Esophagus (tissue), 2 donors: ENCODE results near the gene DCUN1D3. TPM values are rescaled to one million over a fixed set of nuclear protein-coding genes. Genes with fewer than 3 reads are reported as not detected.

Experiments
- H3K27ac ChIP-seq, 2 donors: one replicate each; pipeline ENCODE4 v1.5.1; 2013; ENCODE audit warnings: low read depth in 2 of 2, mild to moderate bottlenecking in 2 of 2, inconsistent platforms in 1 of 2, low read length in 1 of 2, moderate library complexity in 1 of 2
- H3K27me3 ChIP-seq, 2 donors: one replicate each; pipeline ENCODE4 v1.6.1; 2013; ENCODE audit warnings: low read length in 2 of 2, control low read depth in 1 of 2, mild to moderate bottlenecking in 1 of 2; ENCODE audit not compliant: insufficient read depth in 2 of 2, control insufficient read depth in 1 of 2
- H3K36me3 ChIP-seq, 2 donors: one replicate each; pipeline ENCODE4 v1.6.1; 2013; ENCODE audit warnings: low read length in 1 of 2; ENCODE audit not compliant: control insufficient read depth in 2 of 2, insufficient read depth in 2 of 2
- H3K4me1 ChIP-seq, 2 donors: one replicate each; pipeline ENCODE4 v1.6.1; 2013; ENCODE audit warnings: low read length in 1 of 2; ENCODE audit not compliant: control insufficient read depth in 2 of 2, insufficient read depth in 2 of 2
- H3K4me3 ChIP-seq, 2 donors: one replicate each; pipeline ENCODE4 v1.5.1; 2013; ENCODE audit warnings: low read length in 2 of 2, mild to moderate bottlenecking in 2 of 2, low read depth in 1 of 2, moderate library complexity in 1 of 2
- H3K9me3 ChIP-seq, 2 donors: one replicate each; pipeline ENCODE4 v1.6.1; 2013; ENCODE audit warnings: mild to moderate bottlenecking in 2 of 2, low read depth in 1 of 2, low read length in 1 of 2, moderate library complexity in 1 of 2; ENCODE audit not compliant: control insufficient read depth in 2 of 2, insufficient read depth in 1 of 2
- WGBS, 2 donors: extraction: QIAGEN DNeasy Blood & Tissue Kit; methylation state at CpG; one replicate each; pipeline ENCODE4 v1.1.7; 2013; 5-methylcytosine and 5-hydroxymethylcytosine counted together
- polyA plus RNA-seq, 2 donors: library from polyadenylated mRNA; stranded (reverse); fragments of 200-250 nt; gene quantifications; one replicate each; pipeline ENCODE4 v1.2.3, GENCODE V29; 2013
- donor health status: healthy with polysubstance abuse.
- donor health status: Bipolar disorder and iron deficiency.

Gene DCUN1D3
- polyA plus RNA-seq, 2 donors = 3.2 to 6.5 TPM

- Histone ChIP-seq H3K4me1 (peaks cover 0 to 3% of the 10 kb centered on the region in 2 donors), H3K36me3 (no peaks in the 10 kb centered on the region), H3K27ac (no peak overlapping the region), H3K9me3 (no peaks in the 10 kb centered on the region), H3K27me3 (no peaks in the 10 kb centered on the region), H3K4me3 (no peak overlapping the region)
- WGBS, 2 donors = 14 to 20% methylated on average over 3 of the region's 3 CpGs
These were observed 4.4 kb upstream of the DCUN1D3 start for GRCh38 chr16:20904507-20905081.

- Histone ChIP-seq H3K27me3 (no peaks in the 10 kb centered on the region), H3K36me3 (no peaks in the 10 kb centered on the region), H3K4me1 (peaks cover 0 to 3% of the 10 kb centered on the region in 2 donors), H3K27ac (no peak overlapping the region), H3K9me3 (no peaks in the 10 kb centered on the region), H3K4me3 (no peak overlapping the region)
- WGBS, 2 donors = 40 to 42% methylated on average over 5 of the region's 5 CpGs
These were observed 3.8 kb upstream of the DCUN1D3 start for GRCh38 chr16:20903899-20904506.

DNA sequence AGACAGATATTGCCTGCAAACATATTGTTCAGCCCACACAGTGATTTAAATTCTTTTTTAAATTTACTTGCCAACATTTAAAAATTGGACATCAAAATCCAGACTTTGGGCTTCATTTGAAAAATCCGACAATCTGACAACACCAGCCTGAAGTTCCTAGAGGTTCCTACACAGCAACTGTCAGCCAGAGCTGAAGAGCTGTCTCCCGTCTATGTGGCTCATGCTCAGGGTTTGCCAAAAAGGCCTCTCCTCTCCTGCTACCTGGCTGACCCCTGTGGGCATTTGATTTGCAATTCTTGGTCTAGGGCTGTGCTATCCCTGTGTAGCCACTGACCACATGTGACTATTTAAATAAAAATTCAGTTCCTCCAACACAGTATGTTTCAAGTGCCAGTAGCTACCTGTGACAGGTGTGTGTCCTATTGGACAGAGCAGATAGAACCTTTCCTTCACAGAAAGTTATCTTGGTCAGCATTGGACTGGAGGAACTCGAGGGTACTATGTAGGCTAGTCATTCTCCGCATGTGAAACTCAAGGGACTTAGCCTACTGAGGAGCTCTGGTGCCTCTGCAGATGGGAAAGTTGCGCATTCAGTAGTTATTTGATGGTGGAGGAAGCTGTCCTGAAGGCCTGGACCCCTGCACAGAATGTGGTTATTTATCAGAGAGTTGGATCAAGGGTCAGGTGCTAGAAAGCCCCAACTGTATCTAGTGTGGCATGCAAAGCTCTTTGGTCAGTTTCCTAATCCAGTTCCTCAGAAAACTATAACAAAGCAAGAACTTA is 3.1 kb upstream of the DCUN1D3 start:
- Histone ChIP-seq H3K27me3 (no peaks in the 10 kb centered on the region), H3K27ac (peak overlapping the region in 1 of 2 donors; percentile 33), H3K36me3 (no peaks in the 10 kb centered on the region), H3K4me3 (no peak overlapping the region), H3K9me3 (no peaks in the 10 kb centered on the region), H3K4me1 (peaks cover 0 to 3% of the 10 kb centered on the region in 2 donors)
- 80 to 91% methylated on average over 5 of the region's 5 CpGs for WGBS, 2 donors

DNA sequence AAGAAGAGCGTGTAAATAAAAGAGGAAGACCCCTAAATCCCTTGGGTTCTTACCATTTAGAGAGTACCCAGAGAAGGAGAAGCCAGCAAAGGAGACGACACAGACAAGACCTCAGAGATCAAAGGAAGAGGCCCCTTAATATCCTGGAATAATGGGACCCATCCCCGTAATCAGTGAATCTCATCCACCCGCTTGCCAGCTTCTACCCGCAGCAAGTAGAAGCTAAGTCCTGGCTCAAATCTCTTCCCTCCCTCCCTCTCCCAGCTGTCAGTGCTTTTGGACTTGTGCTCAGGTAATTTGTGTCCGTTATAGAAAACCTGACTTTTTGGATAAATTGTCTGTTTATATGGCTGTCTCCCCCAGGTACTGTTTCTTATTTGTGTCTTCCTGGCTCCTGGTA is 2.3 kb upstream of the DCUN1D3 start:
- H3K27ac ChIP-seq = peak overlapping the region in 1 of 2 donors; percentile 52
- H3K9me3 ChIP-seq = no peaks in the 10 kb centered on the region
- peaks cover 0 to 5% of the 10 kb centered on the region in 2 donors for H3K4me1 ChIP-seq
- H3K27me3 ChIP-seq = no peaks in the 10 kb centered on the region
- H3K4me3 ChIP-seq = peak overlapping the region in 1 of 2 donors; percentile 55
- 90 to 96% methylated on average over 6 of the region's 6 CpGs for WGBS, 2 donors
- H3K36me3 ChIP-seq = no peaks in the 10 kb centered on the region

DNA sequence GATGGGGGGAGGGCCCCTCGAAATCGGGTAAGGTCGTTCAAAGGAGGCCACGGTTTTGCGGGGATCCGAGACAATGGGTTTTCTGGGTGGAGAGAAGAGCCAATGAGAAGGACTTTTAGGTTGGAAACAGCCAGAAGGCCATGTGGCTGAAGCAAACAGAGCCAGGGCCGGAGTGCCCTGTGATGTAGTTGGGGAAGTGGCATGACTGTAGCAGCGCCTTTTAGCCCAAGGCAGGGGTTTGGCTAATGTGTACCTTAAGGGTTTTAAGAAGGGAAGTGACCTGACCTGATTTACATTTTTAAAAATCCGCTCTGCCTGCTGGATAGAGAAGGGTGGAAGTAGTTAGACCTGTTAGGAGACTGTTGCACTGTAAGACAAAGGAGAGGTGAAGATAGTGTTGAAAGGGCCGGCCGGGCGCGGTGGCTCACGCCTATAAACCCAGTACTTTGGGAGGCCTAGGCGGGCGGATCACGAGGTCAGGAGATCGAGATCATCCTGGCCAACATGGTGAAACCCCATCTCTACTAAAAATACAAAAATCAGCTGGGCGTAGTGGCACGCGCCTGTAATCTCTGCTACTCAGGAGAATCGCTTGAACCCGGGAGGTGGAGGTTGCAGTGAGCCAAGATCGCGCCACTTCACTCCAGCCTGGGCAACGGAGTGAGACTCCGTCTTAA is 1.4 kb upstream of the DCUN1D3 start:
- WGBS, 2 donors = 25 to 29% methylated on average over 27 of the region's 27 CpGs
- Histone ChIP-seq H3K27me3 (no peaks in the 10 kb centered on the region), H3K4me1 (peaks cover 0 to 7% of the 10 kb centered on the region in 2 donors), H3K27ac (peak overlapping the region; percentile 97 to 98), H3K36me3 (no peaks in the 10 kb centered on the region), H3K4me3 (peak overlapping the region; percentile 55 to 88), H3K9me3 (no peaks in the 10 kb centered on the region)

- 0% methylated on average over 20 of the region's 20 CpGs for WGBS, 2 donors
- no peaks in the 10 kb centered on the region for H3K9me3 ChIP-seq
- no peaks in the 10 kb centered on the region for H3K36me3 ChIP-seq
- peak overlapping the region; percentile 97 to 98 for H3K27ac ChIP-seq
- no peaks in the 10 kb centered on the region for H3K27me3 ChIP-seq
- H3K4me3 ChIP-seq = peak overlapping the region; percentile 55 to 88
- peaks cover 0 to 6% of the 10 kb centered on the region in 2 donors for H3K4me1 ChIP-seq
These were observed 894 bp upstream of the DCUN1D3 start for GRCh38 chr16:20901068-20901435.

GRCh38 chr16:20899477-20900298 is 470 bp downstream of the DCUN1D3 start:
- no peaks in the 10 kb centered on the region for H3K36me3 ChIP-seq
- no peaks in the 10 kb centered on the region for H3K27me3 ChIP-seq
- 0 to 1% methylated on average over 23 of the region's 23 CpGs for WGBS, 2 donors
- peaks cover 0 to 4% of the 10 kb centered on the region in 2 donors for H3K4me1 ChIP-seq
- H3K9me3 ChIP-seq = no peaks in the 10 kb centered on the region
- peak overlapping the region; percentile 97 to 98 for H3K27ac ChIP-seq
- H3K4me3 ChIP-seq = peak overlapping the region; percentile 55 to 88

DNA sequence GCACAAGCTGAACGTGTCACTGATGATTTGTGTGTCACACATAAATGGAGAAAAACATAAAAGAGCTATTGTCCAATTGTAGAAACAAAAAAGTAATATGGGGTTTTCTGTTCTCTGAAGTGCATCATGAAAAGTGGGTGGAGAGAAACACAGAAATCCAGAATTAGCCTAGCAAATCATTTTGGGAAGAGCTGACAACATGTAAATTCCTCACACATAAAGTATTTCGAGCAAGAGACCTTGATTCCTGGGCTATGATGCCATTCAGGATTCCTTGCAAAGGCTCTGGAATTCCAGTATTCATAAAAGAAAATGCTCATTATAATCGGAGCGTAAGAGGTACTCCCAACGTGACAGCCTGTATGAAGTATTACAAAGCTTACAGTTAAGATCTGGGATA is 1.1 kb downstream of the DCUN1D3 start:
- Histone ChIP-seq H3K9me3 (no peaks in the 10 kb centered on the region), H3K4me1 (peaks cover 0 to 4% of the 10 kb centered on the region in 2 donors), H3K4me3 (peak overlapping the region in 1 of 2 donors; percentile 55), H3K27ac (peak overlapping the region; percentile 97 to 98), H3K27me3 (no peaks in the 10 kb centered on the region), H3K36me3 (no peaks in the 10 kb centered on the region)
- 13 to 16% methylated on average over 5 of the region's 5 CpGs for whole genome bisulfite sequencing, 2 donors

DNA sequence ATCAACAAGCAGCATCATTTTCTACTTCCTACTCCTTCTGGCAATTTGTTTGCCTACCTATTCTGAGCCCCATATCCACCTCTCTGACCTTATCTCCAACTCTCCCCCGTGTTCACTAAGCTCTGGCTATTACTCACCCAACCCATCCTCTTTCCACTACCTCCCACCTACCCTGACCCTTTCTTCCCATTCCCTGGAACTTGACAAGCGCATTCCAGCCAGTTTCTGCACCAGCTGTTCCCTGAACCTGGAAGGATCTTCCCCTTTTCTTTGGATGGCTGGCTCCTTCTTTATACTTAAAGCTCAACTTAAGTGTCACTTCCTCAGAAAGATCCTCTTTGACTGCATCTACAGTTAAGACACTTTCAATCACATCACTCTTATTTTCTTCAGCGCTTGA is 2.2 kb downstream of the DCUN1D3 start:
- 70 to 72% methylated on average over 3 of the region's 3 CpGs for whole genome bisulfite sequencing, 2 donors
- Histone ChIP-seq H3K4me1 (peaks cover 0 to 4% of the 10 kb centered on the region in 2 donors), H3K36me3 (no peaks in the 10 kb centered on the region), H3K27ac (peak overlapping the region in 1 of 2 donors; percentile 47), H3K27me3 (no peaks in the 10 kb centered on the region), H3K4me3 (peak overlapping the region; percentile 8 to 55), H3K9me3 (no peaks in the 10 kb centered on the region)
